ENCODE measurements around the gene KLHL20. TPM values are rescaled to one million over a fixed set of nuclear protein-coding genes. Genes with fewer than 3 reads are reported as not detected.
A peak's percentile ranks its signal among the peaks of the same experiment; 100 is the strongest.
"Not testable (repeated sequence)": the region's sequence is repeated elsewhere in the genome, so short reads cannot be mapped to it uniquely, and the experiment has no call there.

KLHL20 gene
- total RNA-seq, 6 donors from 2014 or later, result 8.5 to 37.8 (median 31.3) TPM

DNA sequence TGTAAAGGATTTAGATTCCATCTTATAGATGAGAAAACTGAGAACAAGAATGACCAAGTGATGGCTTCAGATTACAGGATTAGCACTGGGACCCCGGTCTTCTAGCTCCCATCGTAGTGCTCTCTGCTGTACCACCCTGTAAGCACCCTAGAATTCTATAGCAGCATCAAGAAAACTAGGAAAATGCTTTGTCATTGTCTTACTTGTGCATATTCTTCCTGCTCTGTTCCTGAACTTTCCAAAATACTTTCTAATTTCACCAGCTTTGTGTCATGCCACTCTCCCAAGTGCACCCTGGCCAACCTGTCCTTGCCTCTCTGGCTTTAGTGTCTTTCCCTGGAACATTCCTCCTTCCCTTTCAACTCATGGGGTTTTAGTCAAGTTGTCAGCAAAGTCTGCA, 6.0 kb upstream of the KLHL20 start:
- no peaks in the 10 kb centered on the region for H3K9me3 ChIP-seq
- ATAC-seq (ENCODE audit: low FRiP score in 2 of 2) (no peak), DNase-seq (no peak)
- TF ChIP-seq POLR2AphosphoS5 (IDR thresholded peaks at IDR 0.05), result no peak
- TF ChIP-seq POLR2A (IDR thresholded peaks at IDR 0.05), result no peak
- TF ChIP-seq EP300 (IDR thresholded peaks at IDR 0.05), result no peak
- TF ChIP-seq, protein P1, sequence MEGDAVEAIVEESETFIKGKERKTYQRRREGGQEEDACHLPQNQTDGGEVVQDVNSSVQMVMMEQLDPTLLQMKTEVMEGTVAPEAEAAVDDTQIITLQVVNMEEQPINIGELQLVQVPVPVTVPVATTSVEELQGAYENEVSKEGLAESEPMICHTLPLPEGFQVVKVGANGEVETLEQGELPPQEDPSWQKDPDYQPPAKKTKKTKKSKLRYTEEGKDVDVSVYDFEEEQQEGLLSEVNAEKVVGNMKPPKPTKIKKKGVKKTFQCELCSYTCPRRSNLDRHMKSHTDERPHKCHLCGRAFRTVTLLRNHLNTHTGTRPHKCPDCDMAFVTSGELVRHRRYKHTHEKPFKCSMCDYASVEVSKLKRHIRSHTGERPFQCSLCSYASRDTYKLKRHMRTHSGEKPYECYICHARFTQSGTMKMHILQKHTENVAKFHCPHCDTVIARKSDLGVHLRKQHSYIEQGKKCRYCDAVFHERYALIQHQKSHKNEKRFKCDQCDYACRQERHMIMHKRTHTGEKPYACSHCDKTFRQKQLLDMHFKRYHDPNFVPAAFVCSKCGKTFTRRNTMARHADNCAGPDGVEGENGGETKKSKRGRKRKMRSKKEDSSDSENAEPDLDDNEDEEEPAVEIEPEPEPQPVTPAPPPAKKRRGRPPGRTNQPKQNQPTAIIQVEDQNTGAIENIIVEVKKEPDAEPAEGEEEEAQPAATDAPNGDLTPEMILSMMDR (IDR thresholded peaks at IDR 0.05), result no peak
- WGBS, 2 donors, result 74 to 92% methylated on average over 2 of the region's 2 CpGs
- H3K27me3 ChIP-seq, result no peaks in the 10 kb centered on the region
- H3K27ac ChIP-seq, result no peak overlapping the region
- no peaks in the 10 kb centered on the region for H3K4me1 ChIP-seq
- no peak overlapping the region for H3K4me3 ChIP-seq
- H3K36me3 ChIP-seq, result no peaks in the 10 kb centered on the region

DNA sequence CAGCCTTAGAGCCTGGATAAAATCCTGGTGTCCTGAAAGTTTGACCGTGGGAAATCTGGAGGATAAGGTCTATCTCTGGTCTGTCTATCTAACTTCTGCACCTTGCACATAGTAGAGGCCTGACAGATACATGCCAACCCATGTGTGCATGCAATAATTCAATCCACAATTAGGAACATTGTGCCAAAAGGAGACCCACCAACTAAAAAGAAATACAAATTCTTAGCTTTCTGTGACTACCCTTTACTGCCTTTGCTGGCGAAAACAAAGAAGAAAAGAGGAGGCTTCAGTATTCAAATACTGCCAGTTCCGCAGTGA, 381 bp upstream of the KLHL20 start:
- Histone ChIP-seq H3K9me3 (no peaks in the 10 kb centered on the region), H3K4me3 (peak overlapping the region in 3 of 4 donors; percentile 67 to 77 (median 74)), H3K4me1 (peaks cover 16 to 26% (median 21%) of the 10 kb centered on the region in 4 donors), H3K36me3 (peaks cover 0 to 7% (median 0%) of the 10 kb centered on the region in 4 donors), H3K27ac (peak overlapping the region; percentile 91 to 93 (median 92)), H3K27me3 (no peaks in the 10 kb centered on the region)
- DNase-seq, result no peak
- ATAC-seq (ENCODE audit: low FRiP score in 2 of 2), result no peak
- TF ChIP-seq POLR2A (IDR thresholded peaks at IDR 0.05) (no peak), POLR2AphosphoS5 (IDR thresholded peaks at IDR 0.05) (no peak)
- TF ChIP-seq, protein P1 (IDR thresholded peaks at IDR 0.05), result no peak
- 53 to 59% methylated on average over 3 of the region's 3 CpGs for WGBS, 2 donors

DNA sequence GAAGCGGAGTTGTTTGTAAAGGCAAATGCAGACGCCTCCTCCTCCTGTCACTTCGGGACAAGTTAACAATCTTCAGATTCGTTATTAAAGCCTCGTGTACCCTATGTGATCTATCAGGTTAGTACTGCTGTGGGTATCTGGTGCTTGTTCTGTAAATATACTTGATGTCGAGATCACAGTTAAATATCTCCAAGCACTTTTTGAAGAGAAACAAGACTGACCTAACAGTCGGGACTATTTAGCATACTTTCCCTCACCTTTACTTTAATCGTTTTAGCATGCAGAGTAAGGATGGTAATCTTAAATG, 710 bp downstream of the KLHL20 start:
- Histone ChIP-seq H3K9me3 (no peaks in the 10 kb centered on the region), H3K27ac (peak overlapping the region; percentile 91 to 93 (median 92)), H3K27me3 (no peaks in the 10 kb centered on the region), H3K4me3 (peak overlapping the region; percentile 48 to 77 (median 70)), H3K36me3 (peaks cover 0 to 8% (median 0%) of the 10 kb centered on the region in 4 donors), H3K4me1 (peaks cover 16 to 26% (median 21%) of the 10 kb centered on the region in 4 donors)
- 0 to 1% methylated on average over 7 to 8 of the region's 8 CpGs for WGBS, 2 donors
- ATAC-seq (ENCODE audit: low FRiP score in 2 of 2) (no peak), DNase-seq (no peak)
- TF ChIP-seq POLR2A (IDR thresholded peaks at IDR 0.05), result no peak
- no peak for TF ChIP-seq EP300 (IDR thresholded peaks at IDR 0.05)
- TF ChIP-seq, protein P1 (IDR thresholded peaks at IDR 0.05), result no peak
- TF ChIP-seq POLR2AphosphoS5 (IDR thresholded peaks at IDR 0.05), result no peak

DNA sequence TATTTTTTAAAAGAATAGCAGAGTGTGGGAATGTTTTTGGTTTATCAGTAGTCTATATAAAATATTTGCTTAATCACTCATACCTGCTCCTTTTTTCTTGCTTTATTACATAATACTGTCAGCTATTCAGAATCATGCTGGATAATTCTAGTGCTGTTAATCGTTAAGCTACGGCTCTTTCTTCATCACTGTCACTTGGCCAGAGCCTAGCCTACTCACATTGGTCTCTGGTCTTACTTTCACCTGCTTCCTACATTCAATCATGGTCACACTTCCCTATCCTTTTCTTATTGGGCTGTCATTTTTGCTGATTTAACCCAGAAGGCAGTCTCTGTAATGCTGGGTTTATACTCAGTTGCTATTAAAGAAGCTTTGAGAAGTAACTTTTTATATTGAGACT, 2.5 kb downstream of the KLHL20 start:
- ATAC-seq (ENCODE audit: low FRiP score in 2 of 2), result no peak
- Histone ChIP-seq H3K36me3 (peaks cover 0 to 10% (median 1%) of the 10 kb centered on the region in 4 donors), H3K4me1 (peaks cover 16 to 26% (median 21%) of the 10 kb centered on the region in 4 donors), H3K27me3 (no peaks in the 10 kb centered on the region), H3K4me3 (no peak overlapping the region), H3K27ac (no peak overlapping the region), H3K9me3 (no peaks in the 10 kb centered on the region)
- WGBS, 2 donors, result 47 to 62% methylated on average over 2 of the region's 2 CpGs
- peak in 1 of 2 donors; percentile 31 for DNase-seq
- TF ChIP-seq EP300 (IDR thresholded peaks at IDR 0.05), result no peak
- TF ChIP-seq POLR2A (IDR thresholded peaks at IDR 0.05), result no peak
- TF ChIP-seq, protein P1 (IDR thresholded peaks at IDR 0.05), result no peak
- no peak for TF ChIP-seq POLR2AphosphoS5 (IDR thresholded peaks at IDR 0.05)

DNA sequence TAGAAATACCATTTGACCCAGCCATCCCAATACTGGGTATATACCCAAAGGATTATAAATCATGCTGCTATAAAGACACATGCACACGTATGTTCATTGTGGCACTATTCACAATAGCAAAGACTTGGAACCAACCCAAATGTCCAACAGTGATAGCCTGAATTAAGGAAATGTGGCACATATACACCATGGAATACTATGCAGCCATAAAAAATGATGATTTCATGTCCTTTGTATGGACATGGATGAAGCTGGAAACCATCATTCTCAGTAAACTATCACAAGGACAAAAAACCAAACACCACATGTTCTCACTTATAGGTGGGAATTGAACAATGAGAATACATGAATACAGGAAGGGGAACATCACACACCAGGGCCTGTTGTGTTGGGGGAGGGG, 16.6 kb downstream of the KLHL20 start:
- H3K27me3 ChIP-seq; H3K27ac ChIP-seq; DNase-seq; H3K9me3 ChIP-seq; ATAC-seq (ENCODE audit: low FRiP score in 2 of 2); H3K4me3 ChIP-seq; H3K4me1 ChIP-seq: not testable (repeated sequence)
- WGBS, 2 donors, result 100% methylated on average over 1 of the region's 1 CpG
- H3K36me3 ChIP-seq, result peaks cover 3 to 33% (median 19%) of the 10 kb centered on the region in 4 donors
